ENCODE results near the gene RTN4R. TPM values are rescaled to one million over a fixed set of nuclear protein-coding genes. Genes with fewer than 3 reads are reported as not detected.
"Not testable (repeated sequence)": the region's sequence is repeated elsewhere in the genome, so short reads cannot be mapped to it uniquely, and the experiment has no call there.

RTN4R gene
- total and polyA plus RNA-seq, 9 donors: 0.48 to 8.2 (median 1.8) TPM; not detected in 1

GRCh38 chr22:20285473-20286311, 17.6 kb upstream of the RTN4R start:
- DNase-seq: peak; percentile 73 to 89 (median 83)
- intact Hi-C loops (cut with DNase I): loop anchor here in 3 of 4 donors (1.0 to 2.0 kb wide), 2 partner anchors 128 to 129 kb away; no protein-coding TSS in a partner anchor
- H3K27me3 ChIP-seq; H3K4me1 ChIP-seq (ENCODE audit: insufficient read depth); H3K4me3 ChIP-seq; H3K36me3 ChIP-seq; H3K9me3 ChIP-seq; H3K27ac ChIP-seq: not testable (repeated sequence)
- peak in 2 of 3 donors; percentile 27 to 56 for TF ChIP-seq CTCF (IDR thresholded peaks at IDR 0.05)
- WGBS, 3 donors: 14 to 36% (median 30%) methylated on average over 5 to 11 of the region's 12 CpGs

GRCh38 chr22:20284471-20285086, 16.5 kb upstream of the RTN4R start:
- Histone ChIP-seq H3K27ac (no peak overlapping the region), H3K27me3 (no peaks in the 10 kb centered on the region), H3K9me3 (no peaks in the 10 kb centered on the region), H3K4me1 (ENCODE audit: insufficient read depth) (no peaks in the 10 kb centered on the region), H3K4me3 (no peak overlapping the region), H3K36me3 (no peaks in the 10 kb centered on the region)
- no peak for DNase-seq
- TF ChIP-seq POLR2A (IDR thresholded peaks at IDR 0.05): no peak
- TF ChIP-seq CTCF (IDR thresholded peaks at IDR 0.05): no peak
- TF ChIP-seq EP300 (IDR thresholded peaks at IDR 0.05): no peak
- 77 to 84% (median 78%) methylated on average over 13 of the region's 13 CpGs for WGBS, 3 donors
- intact Hi-C loops (cut with DNase I): loop anchor here in 3 of 4 donors (1.0 to 5.0 kb wide), 3 partner anchors 127 to 128 kb away; no protein-coding TSS in a partner anchor

GRCh38 chr22:20283674-20284066, 15.6 kb upstream of the RTN4R start:
- TF ChIP-seq POLR2A (IDR thresholded peaks at IDR 0.05): no peak
- TF ChIP-seq CTCF (IDR thresholded peaks at IDR 0.05): no peak
- TF ChIP-seq EP300 (IDR thresholded peaks at IDR 0.05): no peak
- no peaks in the 10 kb centered on the region for H3K4me1 ChIP-seq (ENCODE audit: insufficient read depth)
- 68 to 82% (median 73%) methylated on average over 4 to 5 of the region's 5 CpGs for WGBS, 3 donors
- DNase-seq: no peak
- no peaks in the 10 kb centered on the region for H3K9me3 ChIP-seq
- H3K27ac ChIP-seq: no peak overlapping the region
- H3K27me3 ChIP-seq: no peaks in the 10 kb centered on the region
- H3K4me3 ChIP-seq: no peak overlapping the region
- intact Hi-C loops (cut with DNase I): loop anchor here in 2 of 4 donors (2.0 to 5.0 kb wide), 2 partner anchors 126 to 127 kb away; no protein-coding TSS in a partner anchor
- no peaks in the 10 kb centered on the region for H3K36me3 ChIP-seq

GRCh38 chr22:20282901-20283673, 15.0 kb upstream of the RTN4R start:
- H3K36me3 ChIP-seq: no peaks in the 10 kb centered on the region
- no peak for TF ChIP-seq EP300 (IDR thresholded peaks at IDR 0.05)
- no peak for TF ChIP-seq CTCF (IDR thresholded peaks at IDR 0.05)
- no peak for TF ChIP-seq POLR2A (IDR thresholded peaks at IDR 0.05)
- H3K9me3 ChIP-seq: no peaks in the 10 kb centered on the region
- H3K27me3 ChIP-seq: no peaks in the 10 kb centered on the region
- intact Hi-C loops (cut with DNase I): loop anchor here in 1 of 4 donors (5.0 kb wide), 1 partner anchor 126 kb away; no protein-coding TSS in a partner anchor
- no peak overlapping the region for H3K4me3 ChIP-seq
- no peaks in the 10 kb centered on the region for H3K4me1 ChIP-seq (ENCODE audit: insufficient read depth)
- WGBS, 3 donors: 74 to 76% (median 75%) methylated on average over 15 of the region's 15 CpGs
- no peak for DNase-seq
- H3K27ac ChIP-seq: no peak overlapping the region

All from ovary (tissue), 9 donors.